Endometrial microvascular endothelial cells (primary cell): ENCODE measurements around the gene SULT4A1. TPM values are rescaled to one million over a fixed set of nuclear protein-coding genes. Genes with fewer than 3 reads are reported as not detected.

ENCODE experiments used
- in situ Hi-C: cut with HindIII; loops from 2 replicates; pipeline ENCODE4 v1.10.0; 2017; ENCODE audit warnings: low sequenced_read_pairs, low pct_unique_long_range_greater_than_20kb; ENCODE audit errors: inconsistent ontology term
- total RNA-seq: library from RNA; depleted of rRNA; stranded (reverse); fragments of >200 nt; gene quantifications from one replicate; pipeline ENCODE4 v1.2.3, GENCODE V29; 2015; ENCODE audit errors: inconsistent ontology term

Gene SULT4A1
- total RNA-seq, 1 donor from 2014 or later = not detected

DNA sequence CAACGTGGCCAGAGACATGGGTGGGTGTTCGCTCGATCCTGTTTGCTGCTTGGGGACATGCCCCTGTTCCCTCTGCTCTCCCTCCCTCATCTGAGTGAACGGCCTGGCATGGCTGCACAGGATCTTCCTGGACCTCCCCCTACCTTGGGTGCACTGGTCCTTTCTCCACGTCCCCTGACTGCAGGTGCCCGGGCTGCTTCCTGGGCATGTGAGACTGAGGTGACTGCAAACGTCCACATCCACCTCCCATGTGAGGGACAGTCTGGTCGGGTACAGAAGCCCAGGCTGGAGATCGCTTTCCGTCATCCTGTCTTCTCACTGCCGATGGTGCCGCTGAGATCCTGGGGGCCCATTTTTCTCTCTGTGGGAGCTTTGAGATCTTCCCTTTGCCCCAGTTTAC lies 11.8 kb downstream of the SULT4A1 start:
- in situ Hi-C loops = no loop called here

DNA sequence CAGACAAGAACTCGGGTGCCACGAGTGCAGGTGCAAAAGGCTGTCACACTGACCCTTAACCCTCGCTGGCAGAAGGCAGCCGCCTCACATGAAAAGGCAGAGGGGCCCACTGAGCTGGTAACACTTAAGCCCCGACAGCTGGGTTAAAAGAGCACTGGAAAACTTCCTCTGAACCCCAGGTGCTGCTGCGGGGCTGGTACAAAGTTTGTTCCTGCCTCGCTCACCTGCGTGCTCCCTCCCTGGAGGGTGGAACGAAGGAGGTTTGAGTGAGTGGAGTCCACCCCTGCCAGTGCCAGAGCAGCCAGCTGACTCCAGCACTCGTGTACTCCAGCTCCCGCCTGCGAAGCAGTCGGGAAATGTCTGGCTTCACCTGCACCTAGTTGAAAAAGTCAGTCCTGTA lies 12.6 kb downstream of the SULT4A1 start:
- in situ Hi-C loops = no loop called here

DNA sequence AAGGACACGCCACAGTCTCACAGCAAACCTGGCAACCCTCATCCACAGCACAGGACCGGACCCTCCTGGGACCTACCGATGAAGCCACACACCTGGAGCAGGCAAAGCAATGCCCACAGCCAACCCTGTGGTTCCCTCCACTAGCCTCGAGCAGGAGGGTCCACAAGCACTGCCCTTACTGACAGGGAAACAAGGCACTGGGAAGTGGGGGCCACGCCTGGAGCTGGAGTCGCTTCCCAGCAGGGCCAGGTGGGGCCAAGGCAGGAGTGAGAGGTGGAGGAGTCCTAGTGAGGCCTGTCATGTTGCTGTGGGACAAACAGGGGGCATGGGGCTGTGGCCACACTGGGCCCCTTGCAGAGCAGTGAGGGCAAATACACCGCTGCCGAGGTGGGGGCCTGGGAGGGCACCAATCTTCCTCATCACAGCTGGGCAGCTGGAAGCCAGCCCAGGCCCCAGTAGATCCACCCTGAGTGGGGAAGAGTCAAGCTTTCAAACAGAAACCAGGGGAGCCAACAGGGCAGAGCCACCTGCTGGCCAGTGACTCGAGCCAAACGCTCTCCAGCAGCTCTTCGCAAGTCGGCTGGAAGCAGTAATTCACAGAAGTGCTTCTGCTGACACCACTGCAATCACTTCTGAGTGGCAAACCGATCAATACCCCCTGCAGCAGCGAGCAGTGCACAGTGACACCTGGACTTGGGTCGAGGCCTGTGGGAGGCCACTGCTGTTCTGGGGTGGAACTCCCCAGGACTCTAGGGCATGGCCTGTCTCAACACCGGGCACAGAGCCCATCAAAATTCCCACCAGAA lies 13.7 kb downstream of the SULT4A1 start:
- in situ Hi-C loops = no loop called here

DNA sequence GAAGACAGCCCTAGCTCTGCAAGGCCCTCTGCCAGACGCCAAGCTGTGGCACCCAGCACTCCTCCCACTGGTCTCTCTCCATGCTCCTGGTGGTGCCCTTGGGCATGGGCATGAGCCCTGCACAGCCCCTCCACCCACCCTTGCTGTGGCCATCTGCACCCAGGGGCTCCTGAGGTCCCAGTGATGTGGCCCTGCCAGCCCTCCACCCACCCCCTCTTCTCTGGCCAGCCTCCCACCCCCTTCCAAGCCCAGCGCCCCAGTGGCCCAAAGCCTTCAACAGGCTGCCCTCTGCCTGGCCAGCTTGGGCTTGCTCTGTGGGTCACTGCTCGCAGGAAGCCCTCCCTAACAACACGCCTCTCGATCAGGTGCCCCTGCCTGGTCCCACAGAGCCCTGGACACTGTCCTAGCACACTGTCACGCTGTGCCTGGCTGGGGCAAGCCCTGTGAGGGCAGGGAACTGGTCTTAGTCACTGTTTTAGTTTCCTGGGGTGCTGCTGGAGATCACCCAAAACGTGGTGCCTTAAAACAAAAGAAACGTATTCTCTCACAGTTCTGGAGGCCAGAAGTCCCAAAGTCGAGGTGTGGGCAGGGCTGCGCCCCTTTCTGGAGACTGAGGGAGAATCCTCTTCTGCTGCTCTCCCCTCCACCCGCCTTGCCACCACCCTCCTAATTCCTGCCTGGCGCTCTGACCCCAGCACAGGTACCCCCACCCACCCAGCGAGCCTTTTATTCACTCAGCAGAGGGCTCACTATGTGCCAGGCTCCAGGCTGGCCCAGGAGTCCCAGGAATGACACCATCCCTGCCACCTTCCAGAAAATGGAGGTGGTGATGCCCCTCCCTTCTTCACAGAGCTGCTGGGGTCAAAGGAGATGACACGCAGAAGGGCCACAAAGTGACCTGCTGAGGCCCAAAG lies 14.7 kb downstream of the SULT4A1 start:
- in situ Hi-C loops = no loop called here

DNA sequence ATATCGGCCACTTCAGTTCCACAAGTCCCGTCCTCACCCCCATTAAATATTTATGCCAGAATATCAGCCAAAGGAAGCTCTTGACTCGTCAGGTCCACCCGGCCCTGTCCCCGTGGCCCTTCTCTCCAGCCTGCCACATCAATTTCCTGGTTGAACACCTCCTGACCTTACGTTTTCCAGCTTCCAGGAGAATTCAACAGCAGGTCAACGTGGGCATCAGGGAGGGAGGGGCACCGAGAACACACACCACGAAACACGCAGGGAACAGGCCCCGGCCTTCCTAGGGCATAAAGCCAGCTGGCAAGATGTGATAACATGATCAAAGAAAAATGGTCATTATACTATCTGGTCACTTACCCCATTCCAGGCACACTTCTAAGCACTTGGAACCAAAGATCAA lies 15.3 kb downstream of the SULT4A1 start:
- in situ Hi-C loops = no loop called here

DNA sequence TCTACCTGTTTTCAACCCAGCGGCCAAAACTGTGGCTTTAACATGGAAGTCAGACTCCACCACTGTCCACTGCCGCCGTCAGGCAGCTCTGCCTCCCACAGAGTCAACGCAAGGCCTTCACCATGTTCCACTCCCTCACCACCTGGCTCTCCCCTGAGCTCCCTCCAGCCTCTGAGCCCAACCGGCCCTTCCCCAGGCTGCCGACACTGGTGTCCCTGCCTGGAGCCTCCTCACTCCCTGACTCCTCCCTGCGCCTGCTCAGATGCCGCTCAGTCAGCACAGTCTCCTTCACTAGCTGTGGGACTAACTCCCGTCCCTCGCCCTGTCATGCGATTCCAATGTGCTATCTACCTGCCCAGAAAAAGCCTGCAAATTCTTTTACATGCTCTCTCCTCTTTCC lies 16.3 kb downstream of the SULT4A1 start:
- in situ Hi-C loops = no loop called here

DNA sequence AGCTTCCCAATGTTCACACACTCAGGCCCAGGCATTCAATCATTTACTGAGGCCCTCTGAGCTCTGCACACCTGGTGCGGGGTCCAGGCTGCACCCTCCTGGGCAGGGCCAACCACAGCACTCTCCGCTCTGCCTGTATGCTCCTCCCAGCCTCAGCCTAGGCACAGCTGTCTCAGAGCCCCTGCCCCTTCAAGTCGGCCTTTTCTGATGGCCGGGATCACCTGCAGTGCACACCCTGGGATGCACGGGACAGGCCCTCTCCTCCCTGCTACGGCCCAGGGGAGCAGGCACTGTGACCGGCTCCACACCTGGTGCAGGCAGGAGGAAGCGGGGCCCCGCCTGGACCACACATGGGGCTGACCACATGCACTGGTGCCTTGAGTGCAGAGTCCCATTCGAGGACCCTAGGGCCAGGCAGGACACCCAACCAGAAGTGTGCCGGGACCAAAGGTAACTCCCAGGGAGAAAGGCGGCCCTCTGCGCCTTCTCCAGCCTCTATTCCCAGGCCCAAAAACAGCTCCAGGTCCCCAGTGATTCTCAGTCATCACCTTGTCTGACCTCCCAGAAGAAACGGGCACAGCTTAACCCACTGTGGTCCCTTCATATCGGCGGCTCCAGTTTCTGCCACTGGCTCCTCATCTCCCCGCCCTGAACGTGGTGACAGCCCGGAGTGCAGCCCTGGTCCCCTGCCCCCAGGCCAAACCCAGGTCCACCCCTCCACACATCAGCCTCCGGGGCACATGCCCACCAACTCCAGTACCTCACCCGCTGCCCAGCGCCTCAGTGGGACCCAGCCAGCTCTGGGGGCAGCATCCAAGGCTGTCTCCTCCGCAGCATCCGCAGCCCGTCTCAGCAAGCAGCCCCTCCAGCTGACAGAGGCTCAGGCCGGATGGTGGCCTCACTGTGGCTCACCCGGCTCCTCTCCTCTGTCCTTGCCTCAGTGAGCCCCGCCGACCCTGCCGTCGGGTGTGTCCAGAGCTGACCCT lies 17.5 kb downstream of the SULT4A1 start:
- in situ Hi-C loops = no loop called here

DNA sequence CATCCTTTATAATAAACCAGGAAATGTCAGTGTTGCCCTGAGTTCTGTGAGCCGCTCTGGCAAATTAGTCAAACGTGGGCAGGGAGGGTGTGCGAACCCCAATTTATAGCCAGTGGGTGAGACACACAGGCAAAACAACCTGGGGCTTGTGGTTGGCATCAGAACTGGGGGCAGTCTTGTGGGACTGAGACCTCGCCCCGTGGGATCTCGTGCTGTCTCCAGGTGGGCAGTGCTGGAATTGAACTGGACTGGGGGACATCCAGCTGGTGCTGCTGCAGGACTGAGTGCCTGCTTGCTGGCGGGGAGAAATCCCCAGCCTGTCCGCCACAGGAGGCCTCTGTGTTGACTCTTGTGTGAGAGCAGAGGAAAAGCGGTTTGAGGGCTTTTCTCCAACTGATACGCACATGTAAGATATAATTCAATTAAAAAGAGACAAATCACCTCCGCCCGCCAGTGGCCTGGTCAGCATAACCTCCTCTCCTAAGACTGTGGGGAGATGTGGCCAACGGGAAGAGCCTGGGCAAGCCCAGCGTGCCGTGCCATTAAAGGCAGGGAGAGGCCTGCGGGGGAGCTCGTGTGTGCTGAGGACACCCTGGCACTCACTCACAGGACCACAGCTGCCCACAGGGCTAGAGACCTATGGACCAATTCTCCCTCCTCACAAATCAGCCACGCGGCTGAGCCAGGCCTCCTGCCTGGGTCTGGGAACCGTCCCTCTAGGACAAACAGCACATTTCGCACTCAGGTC lies 18.4 kb downstream of the SULT4A1 start:
- in situ Hi-C loops = no loop called here

DNA sequence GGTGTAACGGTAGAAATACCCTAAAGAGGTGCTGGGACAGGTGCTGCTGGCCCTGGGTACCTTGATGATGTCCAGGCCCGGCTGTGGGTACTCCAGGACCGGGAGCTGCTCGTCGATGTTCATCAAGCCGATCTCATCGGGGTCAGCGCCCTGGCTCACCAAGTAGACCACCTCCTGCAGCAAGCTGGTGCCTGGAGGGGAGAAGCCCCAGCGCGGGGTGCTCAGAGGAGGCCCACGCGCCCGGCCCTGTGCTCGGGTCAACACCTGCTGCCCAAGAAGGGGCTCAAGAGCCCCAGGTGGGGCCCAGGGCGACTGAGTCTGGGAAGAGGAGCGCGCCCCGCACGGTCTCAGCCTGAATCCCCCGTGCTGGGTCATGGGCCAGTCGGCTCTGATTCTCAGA lies 20.6 kb downstream of the SULT4A1 start:
- in situ Hi-C loops = no loop called here

DNA sequence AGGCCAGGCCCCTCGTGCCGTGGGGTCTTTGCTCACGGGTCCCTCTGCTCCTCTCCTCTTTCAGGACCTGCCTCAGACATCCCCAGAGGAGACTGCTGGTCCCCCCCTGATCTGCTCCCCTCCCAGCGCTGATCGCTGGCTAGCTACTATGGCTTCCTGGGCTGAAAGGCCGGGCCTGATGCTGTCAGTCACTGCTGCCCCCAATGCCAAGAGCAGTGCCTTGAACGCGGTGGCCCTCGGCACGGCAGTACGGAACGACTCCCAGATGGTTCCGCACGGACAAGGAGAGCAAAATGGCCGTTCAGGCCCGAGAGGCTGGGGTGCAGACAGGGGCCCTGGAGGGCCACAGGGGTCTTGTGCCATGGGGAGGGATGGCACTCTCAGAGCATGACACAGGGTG lies 21.5 kb downstream of the SULT4A1 start:
- in situ Hi-C loops = no loop called here

DNA sequence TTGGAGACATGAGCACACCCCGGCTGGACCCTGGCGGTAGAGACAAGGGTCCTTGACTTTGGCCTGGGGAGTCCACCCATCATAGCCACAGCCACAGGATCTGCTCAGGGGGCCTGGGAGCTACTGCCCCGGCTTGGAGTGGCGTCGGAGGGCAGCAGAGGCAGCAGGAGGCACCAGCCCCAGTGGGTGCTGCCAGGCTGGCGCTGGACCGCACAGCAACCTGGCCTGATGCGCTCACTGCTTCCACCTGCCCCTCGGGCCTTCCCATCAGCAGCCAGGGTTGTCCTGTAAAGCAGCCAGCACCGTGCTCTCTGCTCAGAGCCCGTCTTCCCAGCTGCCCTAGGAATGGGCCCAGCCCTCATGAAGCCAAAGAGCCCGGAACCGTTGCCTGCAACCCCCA lies 21.9 kb downstream of the SULT4A1 start:
- in situ Hi-C loops = no loop called here

DNA sequence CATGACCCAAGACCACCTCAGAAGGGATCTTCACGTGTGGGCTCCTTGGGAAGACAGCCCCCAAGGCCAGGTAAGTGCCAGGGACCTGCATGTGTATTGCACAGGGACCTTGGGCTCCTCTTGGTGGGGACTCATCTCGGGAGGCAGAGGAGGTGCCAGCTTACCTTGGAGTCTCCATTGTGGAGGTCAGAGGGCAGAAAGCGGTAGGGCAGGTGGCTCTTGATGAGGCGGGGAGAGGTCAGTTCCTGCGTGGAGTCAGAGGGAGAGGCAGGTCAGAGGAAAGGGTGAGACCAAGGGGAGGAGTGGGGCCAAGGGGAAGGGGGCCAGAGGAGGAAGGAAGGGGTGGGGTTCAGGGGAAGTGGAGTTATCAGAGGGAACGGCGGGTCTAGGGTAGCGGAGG lies 22.5 kb downstream of the SULT4A1 start:
- in situ Hi-C loops = no loop called here

DNA sequence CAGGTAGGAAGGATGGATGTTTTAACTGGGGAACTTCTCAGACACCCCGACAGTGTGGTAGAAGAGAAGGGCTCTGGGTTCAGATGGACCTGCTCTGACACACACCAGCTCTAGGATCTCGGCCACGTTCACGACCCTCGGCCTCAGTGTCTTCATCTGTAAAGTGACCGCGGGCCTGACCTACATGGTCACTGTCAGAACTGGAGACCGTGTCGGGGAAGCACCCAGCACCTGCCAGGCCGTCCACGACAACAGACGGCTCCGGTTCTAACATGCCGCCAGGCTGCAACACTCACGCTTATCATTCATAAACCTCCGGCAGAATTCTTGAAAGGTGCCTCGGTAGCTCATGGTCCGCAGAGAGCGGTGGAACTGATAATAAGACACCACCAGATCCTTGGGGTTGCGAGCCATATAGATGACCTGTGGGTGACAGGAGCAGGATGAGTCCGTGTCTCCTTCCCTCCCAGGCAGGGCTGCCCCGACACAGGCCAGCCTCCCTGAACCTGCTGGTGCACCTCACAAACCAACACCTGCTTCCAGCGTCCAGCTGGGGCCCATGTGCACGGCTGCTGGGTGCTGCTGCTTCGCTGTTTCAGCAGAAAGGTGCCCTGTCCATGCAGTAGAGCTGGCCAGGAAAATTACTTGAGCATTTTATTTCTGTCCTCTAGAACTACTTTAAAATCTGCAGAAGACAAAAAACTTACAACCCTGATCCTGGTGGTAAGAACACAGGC lies 23.6 kb downstream of the SULT4A1 start:
- in situ Hi-C loops = no loop called here

DNA sequence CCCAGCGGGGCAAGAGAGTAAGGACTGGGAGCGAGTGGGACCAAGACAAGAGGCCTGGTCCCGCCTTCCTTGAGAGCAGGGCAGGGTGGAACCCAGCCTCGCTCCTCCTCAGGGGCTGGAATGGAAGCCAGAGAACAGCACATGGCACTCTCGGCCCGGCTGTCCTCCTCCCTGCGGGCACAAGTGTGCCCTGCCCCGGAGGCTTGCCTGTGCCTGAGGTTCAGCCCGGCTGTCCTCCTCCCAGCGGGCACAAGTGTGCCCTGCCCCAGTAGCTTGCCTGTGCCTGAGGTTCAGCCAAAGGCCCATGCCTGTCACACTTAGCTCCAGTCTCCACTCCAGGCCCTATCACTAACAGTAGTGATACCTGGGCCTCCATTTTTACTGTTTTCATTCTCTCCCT lies 24.2 kb downstream of the SULT4A1 start:
- in situ Hi-C loops = no loop called here

DNA sequence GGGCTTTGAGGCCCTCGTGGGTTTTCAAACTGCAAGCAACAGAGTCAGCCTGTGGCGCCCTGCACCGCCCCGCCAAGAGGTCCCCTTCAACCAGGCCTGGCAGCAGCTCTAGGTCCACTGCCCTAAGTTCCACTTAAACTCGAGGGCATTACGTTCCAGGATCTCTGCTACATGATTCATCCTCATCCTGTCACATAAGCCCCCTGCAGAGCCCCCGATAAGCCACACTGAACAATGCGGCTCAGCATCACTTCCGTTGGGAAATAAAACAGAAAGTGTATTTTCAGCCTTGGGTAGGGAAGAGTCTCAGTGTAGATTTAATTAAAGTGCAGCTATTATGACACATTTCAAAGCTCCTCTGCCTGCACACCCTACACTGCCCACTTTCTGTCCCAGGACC lies 24.6 kb downstream of the SULT4A1 start:
- in situ Hi-C loops = no loop called here

DNA sequence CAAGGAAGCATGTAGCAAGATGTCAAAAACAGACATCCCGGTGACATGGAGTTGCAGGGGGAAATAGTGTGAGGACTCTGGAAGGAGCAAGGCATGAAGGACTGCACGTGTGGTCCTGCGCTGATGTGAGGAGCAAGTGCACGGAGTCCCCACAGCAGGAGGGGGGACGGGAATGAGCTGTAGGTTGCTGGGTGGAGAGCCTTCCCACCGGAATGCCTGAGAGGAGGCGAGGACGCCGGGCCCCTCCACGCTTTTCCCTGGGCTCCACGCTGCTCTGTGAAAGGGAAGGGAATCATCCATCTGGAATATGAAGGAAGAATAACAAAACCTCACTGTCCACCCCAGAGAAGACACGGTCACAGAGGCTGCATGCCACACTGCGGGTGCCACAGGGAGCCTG lies 26.6 kb downstream of the SULT4A1 start:
- in situ Hi-C loops = no loop called here

DNA sequence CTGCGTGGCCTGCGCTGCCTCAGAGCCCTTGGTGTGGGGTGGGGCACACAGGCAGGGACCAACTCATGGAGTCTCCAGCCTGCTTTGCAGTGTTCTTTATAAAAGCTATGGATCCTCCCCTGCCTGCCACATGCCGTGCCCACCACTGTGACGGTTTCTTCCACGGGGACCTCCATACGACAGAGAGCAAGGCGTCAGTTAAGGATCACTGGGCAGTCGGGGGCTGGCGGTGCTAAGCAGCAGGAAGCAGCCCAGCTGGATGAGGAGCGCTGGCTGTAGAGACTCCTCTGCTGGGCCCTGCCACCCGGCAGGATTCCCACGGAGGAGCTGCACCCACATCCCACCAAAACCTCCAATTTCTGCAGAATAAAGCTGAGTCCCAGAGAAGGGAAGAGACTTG lies 27.1 kb downstream of the SULT4A1 start:
- in situ Hi-C loops = no loop called here
